AG09319 (cell line): ENCODE data around the gene DOK5.

Experiments
- DNase-seq: peaks from one replicate; pipeline ENCODE4 v3.0.0-alpha.2; 2010; ENCODE audit warnings: low read depth; ENCODE audit errors: extremely low read depth
- TF ChIP-seq, protein P1 (sequence below): IDR thresholded peaks from 2 replicates; pipeline ENCODE4 v1.5.1; 2011; ENCODE audit warnings: low read depth, mild to moderate bottlenecking, inconsistent platforms, low read length, moderate library complexity

Gene DOK5

DNA sequence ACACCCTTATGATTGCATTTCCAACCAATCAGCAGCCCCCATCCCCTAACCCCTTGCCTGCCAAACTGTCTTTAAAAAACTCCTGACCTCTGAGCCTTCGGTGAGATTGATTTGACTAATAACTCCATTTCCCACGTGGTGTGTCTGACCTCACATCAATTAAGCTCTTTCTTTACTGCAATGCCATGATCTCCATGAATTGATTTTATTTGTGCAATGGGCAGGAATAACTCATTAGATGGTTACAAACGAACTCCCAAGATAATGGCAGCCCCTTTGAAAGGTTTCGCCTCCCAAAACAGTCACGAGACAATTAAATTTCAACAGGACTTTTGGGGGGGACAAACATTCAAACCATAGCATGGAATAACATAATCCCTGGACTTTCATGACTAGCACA, 161.2 kb downstream of the DOK5 start:
- no peak for DNase-seq
- TF ChIP-seq, protein P1, sequence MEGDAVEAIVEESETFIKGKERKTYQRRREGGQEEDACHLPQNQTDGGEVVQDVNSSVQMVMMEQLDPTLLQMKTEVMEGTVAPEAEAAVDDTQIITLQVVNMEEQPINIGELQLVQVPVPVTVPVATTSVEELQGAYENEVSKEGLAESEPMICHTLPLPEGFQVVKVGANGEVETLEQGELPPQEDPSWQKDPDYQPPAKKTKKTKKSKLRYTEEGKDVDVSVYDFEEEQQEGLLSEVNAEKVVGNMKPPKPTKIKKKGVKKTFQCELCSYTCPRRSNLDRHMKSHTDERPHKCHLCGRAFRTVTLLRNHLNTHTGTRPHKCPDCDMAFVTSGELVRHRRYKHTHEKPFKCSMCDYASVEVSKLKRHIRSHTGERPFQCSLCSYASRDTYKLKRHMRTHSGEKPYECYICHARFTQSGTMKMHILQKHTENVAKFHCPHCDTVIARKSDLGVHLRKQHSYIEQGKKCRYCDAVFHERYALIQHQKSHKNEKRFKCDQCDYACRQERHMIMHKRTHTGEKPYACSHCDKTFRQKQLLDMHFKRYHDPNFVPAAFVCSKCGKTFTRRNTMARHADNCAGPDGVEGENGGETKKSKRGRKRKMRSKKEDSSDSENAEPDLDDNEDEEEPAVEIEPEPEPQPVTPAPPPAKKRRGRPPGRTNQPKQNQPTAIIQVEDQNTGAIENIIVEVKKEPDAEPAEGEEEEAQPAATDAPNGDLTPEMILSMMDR = no peak

DNA sequence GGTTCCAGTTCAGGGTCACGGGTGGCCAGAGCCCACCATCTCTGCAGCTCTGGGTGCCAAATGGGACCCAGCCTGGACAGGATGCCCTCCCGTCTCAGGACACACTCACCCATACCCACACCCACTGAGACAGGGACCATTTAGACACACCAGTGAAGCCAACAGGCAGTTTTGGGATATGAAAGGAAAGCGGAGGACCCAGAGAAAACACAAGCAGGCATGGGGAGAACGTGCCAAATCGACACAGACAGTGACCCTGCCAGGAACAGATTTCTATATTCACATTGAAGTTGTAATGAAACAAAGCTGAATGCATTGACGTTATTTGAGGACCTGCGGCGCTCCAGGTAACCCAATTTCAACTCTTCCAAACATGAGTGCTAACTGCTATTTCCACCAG, 164.5 kb downstream of the DOK5 start:
- TF ChIP-seq, protein P1 = no peak
- DNase-seq = no peak

DNA sequence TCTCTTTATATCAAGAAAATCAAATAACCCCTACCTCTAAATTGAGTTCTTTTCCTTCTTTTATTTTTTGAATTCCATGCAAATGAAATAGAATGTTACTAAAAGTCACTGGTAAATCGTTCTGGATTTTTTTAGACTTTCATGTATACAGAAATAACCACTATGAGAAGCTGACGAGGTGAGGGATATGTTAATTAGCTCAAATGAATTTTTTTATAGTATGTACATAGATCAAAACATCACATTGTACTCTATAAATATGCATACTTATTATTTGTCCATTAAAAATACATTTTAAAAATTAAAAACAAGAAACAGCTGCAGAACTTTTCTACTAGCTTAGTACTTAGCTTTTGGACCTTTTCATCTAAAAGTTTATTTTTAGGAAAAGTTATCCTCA, 165.4 kb downstream of the DOK5 start:
- TF ChIP-seq, protein P1 = no peak
- no peak for DNase-seq

DNA sequence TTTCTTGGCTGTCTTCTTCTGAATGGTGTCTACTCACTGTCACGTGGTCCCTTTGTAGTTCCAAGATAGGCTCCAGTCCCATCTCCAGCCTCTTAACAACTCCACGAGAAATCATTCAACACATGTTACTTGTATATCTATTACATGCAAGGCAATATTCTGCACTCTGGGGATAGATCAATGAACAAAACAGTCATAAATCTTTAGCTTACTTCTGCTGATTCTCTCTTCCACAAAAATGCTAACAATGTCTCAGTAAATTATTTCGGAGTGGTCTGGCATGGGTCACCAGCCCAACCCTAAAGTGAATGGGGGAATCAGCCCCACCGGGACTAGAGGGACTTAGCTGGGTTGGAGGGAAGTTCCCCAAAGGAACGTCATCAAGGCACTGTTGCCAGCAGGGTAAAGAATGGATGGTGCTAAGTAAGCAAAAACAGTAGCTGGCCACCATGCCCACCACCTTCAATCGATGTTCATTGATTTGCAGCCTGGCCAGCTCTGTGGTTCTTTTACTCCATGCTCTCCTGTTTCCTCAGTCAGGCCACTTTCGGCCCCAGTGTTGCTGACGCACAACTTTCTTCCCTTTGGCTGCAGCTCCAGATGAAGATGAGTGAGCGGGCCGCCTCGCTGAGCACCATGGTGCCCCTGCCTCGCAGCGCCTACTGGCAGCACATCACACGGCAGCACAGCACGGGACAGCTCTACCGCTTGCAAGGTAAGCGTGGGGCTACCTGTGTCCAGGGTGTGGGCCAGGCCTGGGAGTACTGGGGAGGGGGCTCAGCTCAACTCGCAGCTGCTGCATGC, 167.7 kb downstream of the DOK5 start:
- TF ChIP-seq, protein P1 = no peak

DNA sequence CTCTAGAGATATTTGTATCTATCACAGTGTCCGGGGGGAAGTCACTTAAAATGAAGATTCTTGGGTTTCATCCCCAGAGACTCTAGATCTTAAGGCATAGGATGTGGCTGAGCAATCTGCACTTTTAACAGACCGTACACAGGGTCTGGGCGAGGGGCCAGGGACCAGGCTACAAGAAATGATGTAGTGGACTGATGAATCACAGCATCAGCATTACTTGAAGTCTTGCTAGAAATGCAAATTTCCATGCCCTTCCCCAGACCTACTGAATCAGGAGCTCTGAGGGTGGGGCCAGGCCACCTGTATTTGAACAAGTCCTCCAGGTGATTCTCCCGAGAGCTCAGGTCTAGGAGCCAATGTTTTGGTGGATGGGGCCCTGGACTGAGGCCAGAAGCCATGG, 168.4 kb downstream of the DOK5 start:
- TF ChIP-seq, protein P1 = no peak
- DNase-seq = peak; percentile 63

More for the DNA sequence above, 167.7 kb downstream of the DOK5 start:
- no peak for DNase-seq

DNA sequence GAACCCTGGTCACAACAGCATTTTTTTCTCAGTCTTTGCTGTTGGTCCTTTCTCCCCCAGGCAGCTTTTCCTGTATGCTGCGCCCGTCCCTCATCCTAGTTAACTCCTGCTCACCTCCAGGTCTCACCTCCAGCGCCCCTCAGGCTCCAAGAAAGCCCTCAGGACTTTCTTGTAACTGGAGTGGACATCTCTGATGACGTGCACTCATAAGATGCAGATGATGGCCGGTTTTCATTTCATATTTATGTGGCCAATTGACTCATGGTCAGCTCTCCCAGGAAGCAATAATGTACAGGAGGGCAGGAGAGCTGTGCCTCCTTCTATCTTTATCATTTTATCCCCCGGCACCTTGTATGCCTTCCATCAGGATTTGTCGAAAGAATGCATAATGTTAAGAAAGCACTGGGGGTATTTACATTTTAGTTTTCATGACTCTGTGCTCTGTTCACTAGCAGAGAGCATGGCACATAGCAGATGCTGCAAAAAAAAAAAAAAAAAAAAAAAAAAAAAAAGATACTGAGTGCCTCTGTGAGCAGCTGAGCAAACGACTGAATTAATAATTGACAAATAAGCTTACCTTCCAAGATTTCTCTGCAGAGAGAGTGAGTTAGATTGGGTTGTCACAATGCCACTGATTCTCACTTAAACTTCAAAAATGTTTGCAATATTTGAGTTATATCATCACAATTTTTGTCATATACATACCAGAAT, 170.2 kb downstream of the DOK5 start:
- DNase-seq = no peak
- TF ChIP-seq, protein P1 = no peak

DNA sequence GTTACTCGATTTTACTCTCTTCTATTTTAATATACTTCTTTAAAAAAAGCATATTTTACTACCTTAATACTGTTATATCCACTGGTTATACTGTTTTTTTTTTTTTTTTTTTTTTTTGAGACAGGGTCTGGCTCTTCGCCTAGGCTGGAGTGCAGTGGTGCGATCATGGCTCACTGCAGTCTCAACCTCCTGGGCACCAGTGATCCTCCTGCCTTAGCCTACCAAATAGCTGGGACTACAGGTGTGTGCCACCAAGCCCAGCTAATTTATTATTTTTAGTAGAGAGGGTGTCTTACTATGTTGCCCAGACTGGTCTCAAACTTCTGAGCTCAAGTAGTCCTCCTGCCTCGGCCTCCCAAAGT, 170.7 kb downstream of the DOK5 start:
- TF ChIP-seq, protein P1 = no peak

More for the DNA sequence above, 170.7 kb downstream of the DOK5 start:
- DNase-seq = no peak
